Bronchial epithelial cell (primary cell): Measurements from ENCODE around the gene KCNT2. TPM values are rescaled to one million over a fixed set of nuclear protein-coding genes. Genes with fewer than 3 reads are reported as not detected.
"Not testable (repeated sequence)": the region's sequence is repeated elsewhere in the genome, so short reads cannot be mapped to it uniquely, and the experiment has no call there.

ENCODE experiments used
- DNase-seq: peaks from one replicate; pipeline ENCODE4 v3.0.0-alpha.2; 2010; ENCODE audit warnings: low read depth
- FAIRE-seq: peaks from 2 replicates; lab custom pipeline; 2011; peaks lifted over from hg19 to GRCh38; lab: Jason Lieb, UNC
- H3K27me3 ChIP-seq: 2 replicates; pipeline ENCODE4 v1.5.1; 2011; ENCODE audit warnings: low read length; ENCODE audit not compliant: control insufficient read depth, insufficient read depth
- H3K36me3 ChIP-seq: 2 replicates; pipeline ENCODE4 v1.5.1; 2011; ENCODE audit warnings: low read length; ENCODE audit not compliant: control insufficient read depth, insufficient read depth
- H3K4me3 ChIP-seq: 2 replicates; pipeline ENCODE4 v1.5.1; 2011; ENCODE audit warnings: mild to moderate bottlenecking, low read depth, low read length, control low read depth
- total RNA-seq: library from RNA; depleted of rRNA; stranded (reverse); fragments of >200 nt; gene quantifications from 2 replicates; pipeline ENCODE4 v1.2.1, GENCODE V29; 2014
- TF ChIP-seq, protein P1 (sequence below): IDR thresholded peaks from 2 replicates; pipeline ENCODE4 v1.5.1; 2011; ENCODE audit warnings: mild to moderate bottlenecking, moderate library complexity, low read length, control low read depth, inconsistent platforms; ENCODE audit not compliant: insufficient read depth, severe bottlenecking

Gene KCNT2
- total RNA-seq, 1 donor from 2014 or later, result under 0.01 TPM

- FAIRE-seq (no peak), DNase-seq (no peak)
- Histone ChIP-seq H3K36me3 (no peaks in the 10 kb centered on the region), H3K4me3 (no peak overlapping the region), H3K27me3 (no peaks in the 10 kb centered on the region)
- TF ChIP-seq, protein P1, sequence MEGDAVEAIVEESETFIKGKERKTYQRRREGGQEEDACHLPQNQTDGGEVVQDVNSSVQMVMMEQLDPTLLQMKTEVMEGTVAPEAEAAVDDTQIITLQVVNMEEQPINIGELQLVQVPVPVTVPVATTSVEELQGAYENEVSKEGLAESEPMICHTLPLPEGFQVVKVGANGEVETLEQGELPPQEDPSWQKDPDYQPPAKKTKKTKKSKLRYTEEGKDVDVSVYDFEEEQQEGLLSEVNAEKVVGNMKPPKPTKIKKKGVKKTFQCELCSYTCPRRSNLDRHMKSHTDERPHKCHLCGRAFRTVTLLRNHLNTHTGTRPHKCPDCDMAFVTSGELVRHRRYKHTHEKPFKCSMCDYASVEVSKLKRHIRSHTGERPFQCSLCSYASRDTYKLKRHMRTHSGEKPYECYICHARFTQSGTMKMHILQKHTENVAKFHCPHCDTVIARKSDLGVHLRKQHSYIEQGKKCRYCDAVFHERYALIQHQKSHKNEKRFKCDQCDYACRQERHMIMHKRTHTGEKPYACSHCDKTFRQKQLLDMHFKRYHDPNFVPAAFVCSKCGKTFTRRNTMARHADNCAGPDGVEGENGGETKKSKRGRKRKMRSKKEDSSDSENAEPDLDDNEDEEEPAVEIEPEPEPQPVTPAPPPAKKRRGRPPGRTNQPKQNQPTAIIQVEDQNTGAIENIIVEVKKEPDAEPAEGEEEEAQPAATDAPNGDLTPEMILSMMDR, result no peak
These were observed 42.8 kb upstream of the KCNT2 start for GRCh38 chr1:196651079-196651478.

DNA sequence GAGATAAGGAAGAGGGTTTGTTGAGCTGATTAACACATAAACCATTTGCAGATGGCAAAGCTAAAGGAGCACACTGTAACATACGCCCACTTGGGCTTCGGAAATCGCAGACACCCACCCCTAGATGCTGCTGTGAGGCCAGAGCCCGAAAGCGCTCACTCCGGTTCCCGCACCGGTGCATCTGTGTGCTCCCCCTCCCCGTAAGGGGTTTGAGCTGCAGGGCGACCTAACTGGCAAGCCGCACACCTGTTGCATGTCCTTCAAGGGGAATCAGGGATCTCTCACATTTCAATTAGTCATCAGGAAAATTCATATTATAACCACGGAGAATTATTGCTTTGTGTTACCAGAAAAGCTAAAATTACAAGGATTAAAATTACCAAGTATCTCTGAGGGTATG is 42.2 kb upstream of the KCNT2 start:
- Histone ChIP-seq H3K36me3 (no peaks in the 10 kb centered on the region), H3K27me3 (no peaks in the 10 kb centered on the region), H3K4me3 (no peak overlapping the region)
- FAIRE-seq, result no peak
- no peak for DNase-seq
- TF ChIP-seq, protein P1, result no peak

GRCh38 chr1:196649990-196650389 is 41.8 kb upstream of the KCNT2 start:
- TF ChIP-seq, protein P1, result no peak
- H3K27me3 ChIP-seq, result no peaks in the 10 kb centered on the region
- DNase-seq (no peak), FAIRE-seq (no peak)
- H3K4me3 ChIP-seq, result no peak overlapping the region
- no peaks in the 10 kb centered on the region for H3K36me3 ChIP-seq

GRCh38 chr1:196640976-196641375 is 32.7 kb upstream of the KCNT2 start:
- Histone ChIP-seq H3K27me3 (no peaks in the 10 kb centered on the region), H3K4me3 (no peak overlapping the region), H3K36me3 (no peaks in the 10 kb centered on the region)
- TF ChIP-seq, protein P1, result no peak
- FAIRE-seq (no peak), DNase-seq (no peak)

GRCh38 chr1:196639291-196639690 is 31.1 kb upstream of the KCNT2 start:
- H3K4me3 ChIP-seq, FAIRE-seq, DNase-seq, H3K36me3 ChIP-seq, H3K27me3 ChIP-seq: not testable (repeated sequence)

- H3K27me3 ChIP-seq, result no peaks in the 10 kb centered on the region
- no peaks in the 10 kb centered on the region for H3K36me3 ChIP-seq
- no peak overlapping the region for H3K4me3 ChIP-seq
- no peak for FAIRE-seq
- no peak for DNase-seq
- TF ChIP-seq, protein P1, result no peak
These were observed 30.2 kb upstream of the KCNT2 start for GRCh38 chr1:196638466-196638865.
